HG02884 (cell line): Measurements from ENCODE around the gene TBC1D32.
"Not testable (repeated sequence)": the region's sequence is repeated elsewhere in the genome, so short reads cannot be mapped to it uniquely, and the experiment has no call there.

Experiments
- ATAC-seq: cut with Tn5 transposase; IDR thresholded peaks from one replicate; pipeline ENCODE4 v1.9.1; 2021; ENCODE audit warnings: mild to moderate bottlenecking, moderate library complexity; ENCODE audit not compliant: unreplicated experiment

TBC1D32 gene

GRCh38 chr6:121134922-121135321 is 199.4 kb downstream of the TBC1D32 start:
- no peak for ATAC-seq

DNA sequence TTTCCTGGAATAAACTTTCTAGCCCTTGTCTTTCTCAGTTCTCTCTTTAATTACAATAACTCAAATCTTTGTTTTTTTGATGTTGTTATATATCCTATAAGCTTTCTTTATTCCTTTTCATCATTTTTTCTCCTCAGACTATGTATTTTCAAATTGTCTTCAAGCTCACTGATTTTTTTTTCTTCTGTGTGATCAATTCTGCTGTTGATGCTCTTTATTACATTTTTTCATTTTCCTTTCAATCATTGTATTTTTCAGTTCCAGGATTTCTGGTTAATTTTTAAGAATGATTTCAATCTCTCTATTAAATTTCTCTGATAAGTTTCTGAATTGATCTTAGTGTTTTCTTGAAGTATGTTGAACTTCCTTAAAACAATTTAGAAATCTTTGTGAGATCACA is 209.7 kb downstream of the TBC1D32 start:
- ATAC-seq: no peak

GRCh38 chr6:121112356-121112755 is 221.9 kb downstream of the TBC1D32 start:
- ATAC-seq: no peak

GRCh38 chr6:121110733-121111132 is 223.5 kb downstream of the TBC1D32 start:
- no peak for ATAC-seq

- ATAC-seq: no peak
These were observed 227.3 kb downstream of the TBC1D32 start for GRCh38 chr6:121106962-121107361.

GRCh38 chr6:121105461-121105860 is 228.8 kb downstream of the TBC1D32 start:
- no peak for ATAC-seq

GRCh38 chr6:121093928-121094327 is 240.4 kb downstream of the TBC1D32 start:
- no peak for ATAC-seq

GRCh38 chr6:121090492-121090891 is 243.8 kb downstream of the TBC1D32 start:
- no peak for ATAC-seq

DNA sequence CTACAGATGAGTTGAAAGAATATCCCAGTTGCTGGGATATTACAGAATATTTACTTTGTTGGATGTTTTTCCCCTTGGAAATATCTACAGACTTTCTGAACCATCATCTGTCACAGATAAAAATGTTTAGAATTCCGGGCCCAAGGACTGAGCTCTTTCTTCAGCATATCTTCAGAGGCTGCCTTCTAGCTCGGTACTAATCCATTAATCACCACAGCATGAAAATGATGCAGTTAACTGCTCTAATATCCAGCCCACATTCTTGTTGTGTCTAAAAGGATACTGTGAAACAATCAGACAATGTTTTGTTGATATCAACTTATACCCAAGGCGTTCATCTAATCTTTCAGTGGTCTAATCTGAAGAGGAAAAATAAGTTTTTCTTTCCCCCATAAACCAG is 247.4 kb downstream of the TBC1D32 start:
- no peak for ATAC-seq

DNA sequence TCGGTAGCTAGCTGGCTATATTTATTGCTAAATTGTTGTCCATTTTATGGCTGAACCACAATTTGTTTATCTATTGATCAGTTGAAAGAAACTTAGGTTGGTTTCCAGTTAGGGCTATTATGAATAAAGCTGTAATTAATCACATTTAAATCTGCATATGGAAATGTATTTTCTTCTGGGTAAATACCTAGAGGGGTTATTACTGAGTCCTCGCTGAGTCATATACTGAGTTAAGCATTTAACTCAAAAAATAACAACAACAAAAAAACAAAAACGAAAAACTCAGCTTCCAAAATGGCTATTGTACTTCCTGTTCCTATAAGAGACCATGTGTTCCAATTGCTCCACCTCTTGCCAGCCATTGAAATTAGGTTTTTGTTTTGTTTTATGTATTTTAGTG is 258.2 kb downstream of the TBC1D32 start:
- no peak for ATAC-seq

GRCh38 chr6:121068749-121069148 is 265.5 kb downstream of the TBC1D32 start:
- ATAC-seq: not testable (repeated sequence)

DNA sequence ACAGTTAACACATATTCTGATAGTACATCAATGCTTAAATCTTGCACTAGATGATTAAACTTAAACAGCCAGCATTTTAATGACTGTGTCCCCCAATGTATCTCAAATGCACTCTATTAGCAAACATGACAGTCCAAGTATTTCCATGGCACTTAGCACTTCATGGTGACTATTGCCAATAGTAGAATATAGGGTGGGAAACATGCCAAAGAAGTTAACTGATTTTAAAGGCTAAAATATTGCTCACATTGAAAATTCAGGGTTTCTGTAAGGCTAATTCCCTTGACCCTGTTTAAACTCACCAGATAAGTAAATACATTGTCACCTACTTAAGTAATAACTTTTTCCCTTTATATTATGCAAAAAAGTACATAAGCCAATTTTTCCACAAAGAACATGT is 266.9 kb downstream of the TBC1D32 start:
- no peak for ATAC-seq

- no peak for ATAC-seq
These were observed 269.9 kb downstream of the TBC1D32 start for GRCh38 chr6:121064345-121064744.

DNA sequence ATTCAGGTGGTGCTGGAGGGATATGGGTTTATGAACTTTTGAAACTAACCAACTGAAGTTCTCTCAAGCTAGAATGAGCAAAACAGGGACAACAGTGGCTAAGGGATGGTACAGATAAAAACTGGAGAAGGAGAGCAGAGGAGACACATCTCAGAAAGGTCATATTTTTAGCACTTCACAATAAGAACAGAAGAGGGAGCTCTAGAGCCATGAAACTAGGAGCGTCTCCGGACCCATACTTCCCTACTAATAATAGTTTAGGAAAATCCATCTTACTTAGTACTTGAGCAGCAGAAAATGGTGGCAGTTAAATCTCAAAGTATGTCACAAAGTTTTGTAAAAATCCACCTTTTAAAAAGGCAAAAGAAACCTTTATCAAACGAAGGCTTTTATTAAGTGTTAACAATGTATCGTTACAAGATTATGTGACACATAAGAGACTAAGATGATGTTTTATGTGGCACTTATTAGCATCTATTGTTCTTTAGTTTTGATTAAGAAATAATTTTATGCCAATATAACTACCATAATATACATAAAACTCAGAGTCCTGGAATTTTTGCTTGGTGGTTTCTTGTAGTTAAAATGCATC is 278.6 kb downstream of the TBC1D32 start:
- peak; percentile 78 for ATAC-seq

DNA sequence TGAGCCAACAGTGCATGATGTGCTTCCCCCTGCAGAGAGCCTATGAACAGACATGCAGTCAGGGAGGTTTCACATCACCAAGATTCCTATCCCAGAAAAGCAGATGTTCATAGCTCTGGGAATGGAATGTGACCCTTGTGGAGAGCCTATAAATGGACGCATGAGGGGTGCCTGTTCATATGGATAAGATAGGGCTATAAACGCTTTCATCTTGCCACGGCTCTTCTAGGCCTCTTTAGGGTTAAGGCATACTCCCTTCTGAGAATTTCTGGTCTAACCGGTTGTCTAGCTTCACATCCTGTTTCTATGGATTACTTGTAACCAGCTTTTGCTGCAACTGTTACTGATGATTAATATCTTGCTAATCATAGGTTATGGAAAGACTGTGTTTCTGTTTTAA is 285.7 kb downstream of the TBC1D32 start:
- ATAC-seq: not testable (repeated sequence)

- ATAC-seq: not testable (repeated sequence)
These were observed 289.4 kb downstream of the TBC1D32 start for GRCh38 chr6:121044905-121045304.

DNA sequence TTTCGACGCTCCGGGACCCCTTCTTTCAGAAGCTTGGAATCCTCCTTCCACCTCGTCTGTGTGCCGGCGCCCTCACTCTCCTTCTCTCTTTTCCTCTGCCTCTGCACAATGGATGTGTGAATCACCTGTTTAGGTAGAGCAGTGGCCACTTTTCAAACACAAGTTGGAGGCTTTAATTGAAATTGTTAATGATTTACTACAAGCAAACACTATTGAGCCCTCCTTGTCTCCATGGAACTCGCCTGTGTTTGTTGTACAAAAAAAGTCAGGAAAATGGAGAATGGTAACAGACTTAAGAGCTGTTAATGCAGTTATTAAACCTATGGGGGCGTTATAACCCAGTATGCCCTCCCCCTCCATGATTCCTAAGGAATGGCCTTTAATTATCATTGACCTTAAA is 290.6 kb downstream of the TBC1D32 start:
- not testable (repeated sequence) for ATAC-seq

DNA sequence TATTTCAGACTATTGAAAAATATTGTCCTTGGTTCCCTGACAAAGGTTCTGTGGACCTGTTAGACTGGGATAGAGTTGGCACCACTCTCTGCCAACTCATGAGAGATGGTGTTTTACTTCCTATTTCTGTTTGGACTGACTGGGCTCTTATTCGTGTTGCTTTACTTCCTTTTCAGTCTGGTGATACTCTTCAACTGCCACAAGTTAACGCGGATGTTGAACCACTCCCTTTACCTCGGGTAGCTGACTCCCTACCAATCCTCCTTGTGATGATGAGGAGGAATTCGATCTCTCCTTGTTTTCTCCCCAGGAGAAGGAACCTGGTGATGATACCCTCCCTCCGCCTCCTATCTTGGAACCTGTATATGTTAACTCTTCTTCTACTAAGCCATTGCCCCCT is 291.1 kb downstream of the TBC1D32 start:
- ATAC-seq: not testable (repeated sequence)

- no peak for ATAC-seq
These were observed 291.5 kb downstream of the TBC1D32 start for GRCh38 chr6:121042766-121043165.

GRCh38 chr6:121040831-121041230 is 293.4 kb downstream of the TBC1D32 start:
- ATAC-seq: no peak

- no peak for ATAC-seq
These were observed 301.2 kb downstream of the TBC1D32 start for GRCh38 chr6:121033091-121033490.

- ATAC-seq: no peak
These were observed 301.8 kb downstream of the TBC1D32 start for GRCh38 chr6:121032268-121033006.
